MM.1S (cell line): ENCODE data around the gene FUT8.

Source experiments
- DNase-seq: peaks from one replicate; pipeline ENCODE4 v3.0.0-alpha.2; 2015
- H2AFZ ChIP-seq: fragments of 300-600 bp; sonication (generic); 2 replicates; pipeline ENCODE4 v1.6.0; 2016; ENCODE audit warnings: antibody characterized with exemption, low read length
- H3F3A ChIP-seq: fragments of 300-600 bp; sonication (generic); 2 replicates; pipeline ENCODE4 v1.6.1; 2016; ENCODE audit warnings: mild to moderate bottlenecking, antibody characterized with exemption, low read length, moderate library complexity, mixed read lengths; ENCODE audit not compliant: insufficient read depth
- H3K27ac ChIP-seq: fragments of 300-600 bp; sonication (generic); 2 replicates; pipeline ENCODE4 v1.5.1; 2016; ENCODE audit warnings: mild to moderate bottlenecking, low read length
- H3K27me3 ChIP-seq: fragments of 300-600 bp; sonication (generic); replicated peaks from 2 replicates; pipeline ENCODE4 v1.6.0; 2016; ENCODE audit warnings: low read length; ENCODE audit not compliant: insufficient read depth
- H3K36me3 ChIP-seq: fragments of 300-600 bp; sonication (generic); replicated peaks from 2 replicates; pipeline ENCODE4 v1.6.1; 2016; ENCODE audit warnings: mild to moderate bottlenecking, low read length, mixed read lengths; ENCODE audit not compliant: insufficient read depth
- H3K4me1 ChIP-seq: fragments of 300-600 bp; sonication (generic); 2 replicates; pipeline ENCODE4 v1.6.1; 2016; ENCODE audit warnings: low read length, mixed read lengths
- H3K4me2 ChIP-seq: fragments of 300-600 bp; sonication (generic); 2 replicates; pipeline ENCODE4 v1.6.0; 2016; ENCODE audit warnings: low read depth, low read length
- H3K4me3 ChIP-seq: fragments of 300-600 bp; sonication (generic); 2 replicates; pipeline ENCODE4 v1.5.1; 2016; ENCODE audit warnings: low read length, mixed read lengths
- H3K79me2 ChIP-seq: fragments of 300-600 bp; sonication (generic); 2 replicates; pipeline ENCODE4 v1.6.1; 2016; ENCODE audit warnings: mixed run types, low read length, mixed read lengths
- H3K9ac ChIP-seq: fragments of 300-600 bp; sonication (generic); 2 replicates; pipeline ENCODE4 v1.6.1; 2016; ENCODE audit warnings: low read length, mixed read lengths
- H3K9me2 ChIP-seq: fragments of 300-600 bp; sonication (generic); replicated peaks from 2 replicates; pipeline ENCODE4 v1.6.1; 2016; ENCODE audit warnings: mild to moderate bottlenecking, low read length, mixed read lengths; ENCODE audit not compliant: insufficient read depth
- H3K9me3 ChIP-seq: fragments of 300-600 bp; sonication (generic); replicated peaks from 2 replicates; pipeline ENCODE4 v1.6.1; 2016; ENCODE audit warnings: mild to moderate bottlenecking, low read length, mixed read lengths; ENCODE audit not compliant: insufficient read depth
- H4K20me1 ChIP-seq: fragments of 300-600 bp; sonication (generic); 2 replicates; pipeline ENCODE4 v1.6.1; 2016; ENCODE audit warnings: mild to moderate bottlenecking, low read length, moderate library complexity, mixed read lengths; ENCODE audit not compliant: insufficient read depth
- EZH2 ChIP-seq: fragments of 300-600 bp; sonication (generic); optimal IDR thresholded peaks from 2 replicates; pipeline ENCODE3; 2017; ENCODE audit warnings: low read depth, mild to moderate bottlenecking, antibody characterized with exemption, low read length, mixed read lengths
- EZH2phosphoT487 ChIP-seq: fragments of 300-600 bp; sonication (generic); IDR thresholded peaks from 2 replicates; pipeline ENCODE4 v1.6.1; 2018; ENCODE audit warnings: antibody characterized with exemption, low read length
- TF ChIP-seq, protein P1 (sequence below): fragments of 300-600 bp; sonication (generic); IDR thresholded peaks from 2 replicates; pipeline ENCODE4 v1.5.1; 2016; ENCODE audit warnings: antibody characterized with exemption, low read length, mixed read lengths

The FUT8 gene

DNA sequence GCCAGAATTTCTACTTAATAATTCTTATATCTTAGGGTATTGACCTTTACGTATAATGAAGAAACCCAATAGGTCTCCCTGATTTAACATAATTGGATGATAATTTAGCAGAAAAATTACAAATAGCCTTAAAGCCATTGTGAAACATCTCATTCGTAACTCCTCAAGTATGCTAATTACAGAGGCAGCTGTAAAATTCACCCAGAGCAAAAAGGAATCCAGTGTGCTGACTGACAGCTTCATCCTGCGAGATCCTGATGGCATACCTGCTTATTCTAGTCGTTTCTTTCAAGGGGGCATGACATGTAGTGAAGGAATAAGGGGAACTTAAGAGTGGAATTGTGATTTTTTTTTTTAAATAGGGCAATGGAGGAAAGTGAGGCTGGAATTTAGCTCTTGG, 291.5 kb downstream of the FUT8 start:
- Histone ChIP-seq H3K79me2 (no peaks in the 10 kb centered on the region), H3K9me2 (no peaks in the 10 kb centered on the region), H4K20me1 (no peaks in the 10 kb centered on the region), H3K4me3 (no peak overlapping the region), H3K4me2 (no peak overlapping the region), H3K4me1 (no peaks in the 10 kb centered on the region), H3K36me3 (no peaks in the 10 kb centered on the region), H3K27ac (no peak overlapping the region), H3K9ac (no peak overlapping the region), H3K9me3 (no peaks in the 10 kb centered on the region), H3K27me3 (no peaks in the 10 kb centered on the region), H2AFZ (no peak overlapping the region), H3F3A (no peaks in the 10 kb centered on the region)
- DNase-seq: no peak
- TF ChIP-seq, protein P1, sequence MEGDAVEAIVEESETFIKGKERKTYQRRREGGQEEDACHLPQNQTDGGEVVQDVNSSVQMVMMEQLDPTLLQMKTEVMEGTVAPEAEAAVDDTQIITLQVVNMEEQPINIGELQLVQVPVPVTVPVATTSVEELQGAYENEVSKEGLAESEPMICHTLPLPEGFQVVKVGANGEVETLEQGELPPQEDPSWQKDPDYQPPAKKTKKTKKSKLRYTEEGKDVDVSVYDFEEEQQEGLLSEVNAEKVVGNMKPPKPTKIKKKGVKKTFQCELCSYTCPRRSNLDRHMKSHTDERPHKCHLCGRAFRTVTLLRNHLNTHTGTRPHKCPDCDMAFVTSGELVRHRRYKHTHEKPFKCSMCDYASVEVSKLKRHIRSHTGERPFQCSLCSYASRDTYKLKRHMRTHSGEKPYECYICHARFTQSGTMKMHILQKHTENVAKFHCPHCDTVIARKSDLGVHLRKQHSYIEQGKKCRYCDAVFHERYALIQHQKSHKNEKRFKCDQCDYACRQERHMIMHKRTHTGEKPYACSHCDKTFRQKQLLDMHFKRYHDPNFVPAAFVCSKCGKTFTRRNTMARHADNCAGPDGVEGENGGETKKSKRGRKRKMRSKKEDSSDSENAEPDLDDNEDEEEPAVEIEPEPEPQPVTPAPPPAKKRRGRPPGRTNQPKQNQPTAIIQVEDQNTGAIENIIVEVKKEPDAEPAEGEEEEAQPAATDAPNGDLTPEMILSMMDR: no peak
- TF ChIP-seq EZH2: no peak
- TF ChIP-seq EZH2phosphoT487: no peak

- no peaks in the 10 kb centered on the region for H3K79me2 ChIP-seq
- no peaks in the 10 kb centered on the region for H4K20me1 ChIP-seq
- H3K9me3 ChIP-seq: no peaks in the 10 kb centered on the region
- TF ChIP-seq EZH2phosphoT487: no peak
- TF ChIP-seq EZH2: no peak
- TF ChIP-seq, protein P1: no peak
- H3K27me3 ChIP-seq: no peaks in the 10 kb centered on the region
- DNase-seq: no peak
- H3K36me3 ChIP-seq: no peaks in the 10 kb centered on the region
- no peak overlapping the region for H2AFZ ChIP-seq
- no peak overlapping the region for H3K4me3 ChIP-seq
- no peak overlapping the region for H3K4me2 ChIP-seq
- no peaks in the 10 kb centered on the region for H3F3A ChIP-seq
- no peak overlapping the region for H3K27ac ChIP-seq
- H3K9ac ChIP-seq: no peak overlapping the region
- H3K4me1 ChIP-seq: no peaks in the 10 kb centered on the region
- H3K9me2 ChIP-seq: no peaks in the 10 kb centered on the region
These were observed 291.9 kb downstream of the FUT8 start for GRCh38 chr14:65704437-65704836.

DNA sequence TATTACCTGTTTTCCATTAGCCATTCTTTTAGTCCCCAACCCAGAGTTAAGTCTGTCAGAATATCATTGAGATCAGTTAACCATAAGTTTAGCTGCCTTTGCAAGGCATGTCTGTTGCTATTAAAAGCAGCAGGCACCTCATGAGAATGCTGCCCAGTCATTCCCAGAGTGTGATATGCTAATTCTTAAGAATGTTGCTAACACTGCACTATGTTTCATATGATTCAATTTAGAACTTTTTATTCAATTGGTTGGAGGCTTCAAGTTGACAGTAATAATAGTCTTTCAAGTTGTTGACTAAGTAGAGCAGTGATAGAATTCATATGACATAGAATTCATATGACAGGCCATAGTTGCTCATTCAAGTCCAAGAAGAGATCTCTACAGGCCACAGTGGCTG, 292.3 kb downstream of the FUT8 start:
- Histone ChIP-seq H3K4me2 (no peak overlapping the region), H3K9ac (no peak overlapping the region), H3K27ac (no peak overlapping the region), H3F3A (no peaks in the 10 kb centered on the region), H2AFZ (no peak overlapping the region), H4K20me1 (no peaks in the 10 kb centered on the region), H3K79me2 (no peaks in the 10 kb centered on the region), H3K36me3 (no peaks in the 10 kb centered on the region), H3K4me1 (no peaks in the 10 kb centered on the region), H3K9me3 (no peaks in the 10 kb centered on the region), H3K4me3 (no peak overlapping the region), H3K9me2 (no peaks in the 10 kb centered on the region), H3K27me3 (no peaks in the 10 kb centered on the region)
- no peak for DNase-seq
- TF ChIP-seq EZH2phosphoT487: no peak
- TF ChIP-seq, protein P1: no peak
- TF ChIP-seq EZH2: no peak
